GM19351 (cell line): ENCODE measurements around the gene SLC25A22.
A peak's percentile ranks its signal among the peaks of the same experiment; 100 is the strongest.

ENCODE experiments used
- ATAC-seq: cut with Tn5 transposase; IDR thresholded peaks from one replicate; pipeline ENCODE4 v1.9.1; 2021; ENCODE audit warnings: mild to moderate bottlenecking, moderate library complexity; ENCODE audit not compliant: unreplicated experiment

Gene SLC25A22

DNA sequence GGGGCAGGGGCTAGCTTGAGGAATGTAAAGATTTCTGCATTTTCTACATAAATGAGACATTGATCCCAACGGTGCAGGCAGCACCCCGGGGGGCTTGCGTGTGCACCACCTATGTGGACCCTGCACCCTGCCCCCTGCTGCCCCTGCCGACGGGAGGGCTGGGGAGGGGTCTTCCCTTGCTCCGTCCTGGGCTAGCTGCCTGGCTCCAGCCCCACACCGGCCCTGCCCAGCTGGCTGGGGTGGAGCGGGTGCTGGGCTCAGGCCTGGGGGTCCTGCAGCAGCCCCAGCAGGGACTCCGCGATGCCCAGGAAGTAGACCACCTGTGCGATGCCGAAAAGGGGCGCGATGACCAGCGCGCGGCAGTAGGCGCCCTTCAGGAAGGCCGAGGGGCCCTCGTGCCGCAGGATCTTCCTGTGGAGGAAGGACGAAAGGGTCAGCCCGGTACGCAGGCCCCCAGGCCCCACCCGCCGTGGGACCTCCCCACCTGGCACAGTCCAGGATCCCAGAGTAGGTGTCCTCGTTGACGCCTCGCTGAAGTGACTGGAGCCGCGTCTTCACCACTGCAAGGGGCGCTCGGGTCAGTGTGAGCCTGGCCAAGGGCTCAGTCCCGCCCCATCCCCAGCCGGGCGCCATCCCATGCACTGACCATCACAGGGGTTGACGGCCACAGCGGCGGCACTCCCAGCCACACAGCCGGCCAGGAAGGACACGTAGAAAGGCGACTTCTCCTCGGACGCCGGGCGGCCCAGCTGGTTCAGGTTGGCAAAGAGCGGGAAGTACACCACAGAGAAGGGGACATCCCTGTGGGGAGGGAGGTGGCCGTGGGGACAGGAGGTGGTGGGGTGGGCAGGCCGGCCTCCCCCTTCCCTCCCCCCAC, 6.2 kb downstream of the SLC25A22 start:
- no peak for ATAC-seq

- ATAC-seq, result no peak
Measured at GRCh38 chr11:790721-791564, 7.1 kb downstream of the SLC25A22 start.

GRCh38 chr11:789943-790342, 8.1 kb downstream of the SLC25A22 start, which contains the start of gene CEND1:
CEND1 (minus strand) TSS chr11:790090; CDS start chr11:788576, 1,514 bp downstream.
- no peak for ATAC-seq

DNA sequence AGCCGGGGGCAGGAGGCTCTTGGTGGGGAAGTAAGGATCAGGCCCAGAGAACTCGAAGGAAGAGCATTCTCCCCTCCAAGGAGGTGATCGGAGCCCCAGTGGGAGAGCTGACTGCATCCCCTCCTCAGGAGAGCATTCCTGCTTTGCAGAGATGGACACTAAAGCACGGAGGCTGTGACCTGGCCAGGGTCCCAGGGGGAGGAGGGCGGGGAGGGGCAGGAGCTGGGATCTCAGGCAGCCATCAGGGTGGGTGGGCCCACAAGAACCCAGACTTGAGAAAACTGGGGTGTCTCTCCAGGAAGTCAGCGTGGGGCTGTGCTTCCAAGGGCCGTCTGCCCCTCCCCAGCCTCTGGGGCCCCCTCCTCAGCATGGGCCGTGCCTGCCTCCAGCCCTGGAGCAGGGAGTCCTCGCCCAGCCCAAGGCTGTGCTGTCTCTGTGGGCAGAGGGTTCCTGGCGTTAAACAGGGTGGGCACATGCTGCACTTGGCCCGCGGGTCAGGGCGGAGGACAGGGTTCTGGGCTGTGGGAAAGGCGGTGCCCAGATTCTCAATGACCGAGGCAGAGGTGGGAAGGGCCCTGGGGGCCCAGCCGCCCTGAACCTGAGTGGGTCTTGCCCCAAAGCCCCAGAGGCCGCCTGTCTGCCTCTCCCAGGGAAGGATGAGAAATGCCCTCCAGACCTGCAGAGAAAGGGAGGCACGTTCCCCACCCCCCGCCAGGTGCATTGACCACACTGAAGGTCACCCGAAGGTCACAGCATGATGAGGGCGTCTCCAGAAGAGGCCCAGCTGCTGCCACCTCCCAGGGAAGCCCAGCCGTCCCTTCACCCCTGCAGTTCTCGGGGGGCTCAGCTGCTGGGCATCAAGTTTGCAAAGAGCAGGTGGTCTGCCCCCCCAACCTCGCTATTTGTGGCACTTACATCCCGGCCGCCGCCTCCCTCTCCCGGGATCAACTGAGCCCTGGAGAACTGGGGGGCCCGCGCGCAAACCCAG, 8.8 kb downstream of the SLC25A22 start:
- ATAC-seq, result no peak

DNA sequence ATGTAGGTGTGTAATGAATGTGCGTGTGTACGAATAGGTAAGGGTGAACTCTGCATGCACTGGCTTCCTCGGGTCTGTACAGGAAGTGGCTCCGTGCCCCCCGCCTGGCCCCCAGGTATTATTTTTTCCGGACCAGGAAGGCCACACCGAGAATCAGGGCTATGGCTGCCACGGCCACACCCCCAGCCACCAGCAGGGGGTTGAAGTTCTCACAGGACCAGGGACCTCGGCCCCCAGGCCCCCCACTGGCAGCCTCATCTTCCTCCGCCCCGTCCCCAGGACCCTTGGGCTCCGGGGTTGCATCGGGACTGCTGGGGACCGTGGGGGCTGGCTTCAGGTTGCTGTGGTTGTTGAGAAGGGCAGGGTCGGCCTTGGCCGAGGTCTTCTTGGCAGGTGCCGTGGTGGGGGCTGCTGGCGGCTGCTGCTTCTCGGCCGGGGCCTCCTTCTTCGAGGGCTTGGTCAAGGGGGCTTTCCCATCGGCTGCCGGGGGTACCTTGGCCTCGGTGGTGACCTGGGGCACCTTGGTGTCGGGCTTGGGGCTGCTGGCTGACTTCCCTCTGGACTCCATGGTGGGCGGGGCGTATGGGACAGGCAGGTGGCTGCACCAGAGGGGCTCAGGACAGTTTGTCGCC, 10.0 kb downstream of the SLC25A22 start:
- no peak for ATAC-seq

DNA sequence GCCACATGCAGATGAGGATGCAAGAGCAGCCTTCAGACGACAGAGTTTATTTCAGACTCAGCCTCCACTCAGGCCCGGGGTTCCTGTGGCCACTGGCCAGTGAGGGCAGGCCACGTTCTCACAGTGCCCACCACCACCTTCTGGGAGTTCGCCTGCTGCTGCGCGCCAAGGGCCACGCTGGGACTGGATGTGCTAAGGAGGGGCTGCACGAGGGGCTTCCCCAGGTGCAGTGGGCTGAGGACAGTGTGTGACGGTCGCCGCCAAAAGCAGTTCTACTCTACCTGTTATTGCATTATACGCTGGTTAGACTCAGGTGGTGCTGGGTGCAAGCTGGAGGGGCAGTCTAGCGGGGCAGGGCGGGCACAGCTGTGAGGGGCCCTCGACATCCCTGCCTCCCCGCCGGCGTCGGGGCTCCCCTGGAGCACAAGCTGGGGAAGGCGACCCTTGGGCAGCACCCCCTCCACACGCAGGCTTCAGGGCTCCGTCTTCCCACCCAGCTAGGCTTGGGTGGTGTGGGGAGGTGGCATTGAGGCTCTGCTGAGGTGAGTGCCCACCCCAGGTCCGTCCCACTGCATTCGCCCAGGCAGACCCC, 10.9 kb downstream of the SLC25A22 start:
- no peak for ATAC-seq

- ATAC-seq, result no peak
Measured at GRCh38 chr11:786235-787083, 11.6 kb downstream of the SLC25A22 start.

DNA sequence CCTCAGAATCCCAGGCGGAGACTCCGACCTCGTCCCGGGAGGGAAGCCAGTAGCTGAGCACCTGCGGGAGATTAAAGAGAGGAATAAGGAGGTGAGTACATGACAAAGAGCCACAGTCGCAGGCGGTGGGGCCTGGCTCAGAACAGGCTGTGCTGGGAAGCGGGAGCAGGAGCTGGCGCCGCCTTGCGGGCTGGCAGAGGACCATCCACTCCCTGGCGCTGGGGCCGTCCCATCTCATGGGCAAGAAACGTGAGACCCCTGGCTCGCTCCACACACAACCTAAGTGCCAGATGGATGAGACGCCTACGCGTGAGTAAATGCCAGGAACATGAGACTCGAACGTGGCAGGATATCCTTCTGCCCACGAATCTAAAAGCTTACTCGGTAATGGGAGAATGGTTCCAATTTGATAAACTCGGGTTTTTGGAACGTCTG, 14.5 kb downstream of the SLC25A22 start:
- ATAC-seq, result no peak

GRCh38 chr11:782264-783174, 15.6 kb downstream of the SLC25A22 start:
- no peak for ATAC-seq

DNA sequence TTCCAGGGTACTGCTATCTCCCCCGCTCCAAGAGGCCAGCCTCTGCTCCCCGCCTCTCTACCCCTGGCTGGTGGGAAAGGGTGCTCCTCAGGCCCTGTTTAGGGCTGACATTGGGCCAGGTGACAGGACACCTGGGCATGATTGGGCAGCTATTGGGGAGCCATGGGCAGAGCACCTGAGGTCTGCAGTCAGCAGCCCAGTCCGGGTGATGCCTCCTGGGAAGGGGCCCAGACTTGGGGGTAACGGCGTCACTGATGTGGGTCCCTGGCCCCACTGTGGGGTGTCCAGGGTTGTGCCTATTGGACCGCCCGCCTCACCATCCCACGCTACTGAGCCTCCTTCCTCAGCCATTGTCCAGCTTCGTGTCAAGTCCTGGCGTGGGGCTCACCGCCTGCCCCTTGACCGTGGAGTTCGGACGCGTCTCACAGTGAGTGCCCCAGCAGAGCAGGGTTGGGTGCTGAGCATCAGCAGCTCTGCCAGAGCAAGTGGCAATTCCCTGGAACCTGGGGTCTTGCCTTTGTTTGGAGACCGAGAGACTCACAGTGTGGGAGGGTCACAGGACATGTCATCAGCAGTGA, 18.0 kb downstream of the SLC25A22 start:
- ATAC-seq, result no peak

- ATAC-seq, result no peak
Measured at GRCh38 chr11:778976-779954, 18.8 kb downstream of the SLC25A22 start.

DNA sequence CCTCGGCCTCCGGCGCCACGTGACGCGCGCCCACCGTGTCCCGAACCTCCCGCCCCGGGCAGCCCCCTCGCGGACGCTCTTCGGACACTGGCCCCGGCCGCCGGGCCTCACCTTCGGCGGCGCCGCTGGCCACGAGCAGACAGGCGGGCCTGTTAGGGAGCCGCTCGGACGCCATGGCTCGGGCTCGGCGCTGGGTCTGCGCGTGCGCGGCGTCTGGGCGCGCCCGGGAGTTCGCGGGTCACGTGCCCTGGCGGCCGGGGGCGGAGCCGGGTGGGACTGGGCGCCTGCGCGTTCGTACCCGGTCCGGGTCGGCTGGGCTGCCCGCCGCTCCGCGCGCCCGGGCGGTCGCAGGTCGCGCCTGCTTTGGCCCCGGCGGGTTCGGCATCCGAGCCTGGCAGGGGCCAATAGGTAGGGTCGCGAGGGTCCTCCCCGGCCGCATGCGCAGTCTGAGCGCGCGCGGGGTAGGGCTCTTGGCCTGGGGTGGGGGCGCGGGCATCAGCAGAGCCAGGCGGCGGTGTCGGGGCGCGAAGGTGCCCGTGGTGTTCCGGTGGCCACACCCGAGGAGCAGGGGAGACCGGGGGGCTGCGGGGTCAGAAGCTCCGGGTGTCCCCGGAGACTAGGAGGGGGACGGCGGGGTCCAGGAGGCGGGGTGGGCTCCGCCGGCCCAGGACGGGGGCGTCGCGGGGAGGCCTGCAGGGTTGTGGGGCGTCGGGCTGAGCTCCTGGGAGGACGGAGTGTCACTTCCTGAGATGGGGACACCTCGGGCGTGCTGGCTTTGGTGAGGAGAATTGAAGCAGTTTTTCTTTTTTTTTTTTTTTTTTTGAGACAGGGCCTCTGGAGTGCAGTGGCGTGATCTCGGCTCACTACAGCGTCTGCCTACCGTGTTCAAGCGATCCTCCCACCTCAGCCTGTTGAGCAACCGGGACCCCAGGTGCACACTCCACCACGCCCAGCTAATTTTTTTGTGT, 20.5 kb downstream of the SLC25A22 start, which contains the start of gene GATD1:
Gene GATD1, minus strand, starts transcription at position 200 of the 968 bp plus-strand sequence. Its CDS starts 25 bp downstream, at position 175.
- ATAC-seq, result peak; percentile 79

GRCh38 chr11:776561-777287, 21.4 kb downstream of the SLC25A22 start:
- peak; percentile 34 for ATAC-seq

DNA sequence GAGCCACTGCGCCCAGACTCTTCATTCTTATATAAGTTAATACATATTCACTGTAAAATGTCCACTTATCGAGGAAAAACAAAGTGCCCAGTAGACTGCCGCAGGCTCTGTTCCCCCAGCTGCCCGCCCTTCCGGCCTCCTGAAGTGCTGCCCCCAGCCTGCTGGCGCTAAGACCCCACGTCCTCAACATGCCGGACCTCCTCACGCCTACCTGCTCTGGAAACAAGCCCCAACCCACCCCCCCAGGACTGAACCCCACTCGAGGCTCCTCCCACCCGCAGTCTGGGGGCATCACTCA, 21.9 kb downstream of the SLC25A22 start:
- no peak for ATAC-seq
